Fibroblast of lung (primary cell): ENCODE results near the gene GRIN3B. TPM values are rescaled to one million over a fixed set of nuclear protein-coding genes. Genes with fewer than 3 reads are reported as not detected.
A peak's percentile ranks its signal among the peaks of the same experiment; 100 is the strongest.

Source experiments
- DNase-seq, 2 donors: peaks; one replicate each; pipeline versions ENCODE4 v3.0.0 to v3.0.0-alpha.2; 2010; ENCODE audit warnings: low read depth in 2 of 2
- H2AFZ ChIP-seq: 2 replicates; pipeline ENCODE4 v1.5.1; 2012; ENCODE audit warnings: low read length, control low read depth, inconsistent platforms
- H3K27ac ChIP-seq: 2 replicates; pipeline ENCODE4 v1.5.1; 2011; ENCODE audit warnings: low read length, control low read depth; ENCODE audit not compliant: insufficient read depth
- H3K27me3 ChIP-seq: 2 replicates; pipeline ENCODE4 v1.5.1; 2011; ENCODE audit warnings: mild to moderate bottlenecking, low read length; ENCODE audit not compliant: control insufficient read depth, insufficient read depth
- H3K36me3 ChIP-seq: 2 replicates; pipeline ENCODE4 v1.5.1; 2011; ENCODE audit warnings: low read length; ENCODE audit not compliant: control insufficient read depth, insufficient read depth
- H3K4me1 ChIP-seq: 2 replicates; pipeline ENCODE4 v1.5.1; 2011; ENCODE audit warnings: low read length; ENCODE audit not compliant: control insufficient read depth, insufficient read depth; ENCODE audit errors: extremely low read depth
- H3K4me2 ChIP-seq: 2 replicates; pipeline ENCODE4 v1.5.1; 2011; ENCODE audit warnings: low read length, control low read depth; ENCODE audit not compliant: insufficient read depth; ENCODE audit errors: extremely low read depth
- H3K4me3 ChIP-seq, 4 experiments: fragments of 200-600 bp in 1 of 4; sonication (generic) in 1 of 4; replicated peaks in 1 of 4; 2 replicates each; pipeline ENCODE4 v1.5.1; 2011 to 2016; ENCODE audit warnings: low read length in 4 of 4, low read depth in 3 of 4, mild to moderate bottlenecking in 3 of 4, control low read depth in 2 of 4, inconsistent platforms in 1 of 4, mixed read lengths in 1 of 4; ENCODE audit not compliant: insufficient read depth in 1 of 4; ENCODE audit errors: control extremely low read depth in 1 of 4
- H3K79me2 ChIP-seq: 2 replicates; pipeline ENCODE4 v1.5.1; 2012; ENCODE audit warnings: mild to moderate bottlenecking, low read length, inconsistent platforms; ENCODE audit not compliant: control insufficient read depth, insufficient read depth
- H3K9ac ChIP-seq: 2 replicates; pipeline ENCODE4 v1.5.1; 2011; ENCODE audit warnings: mild to moderate bottlenecking, low read length, control low read depth; ENCODE audit not compliant: insufficient read depth
- H3K9me3 ChIP-seq: 2 replicates; pipeline ENCODE4 v1.5.1; 2012; ENCODE audit warnings: low read depth, low read length; ENCODE audit not compliant: control insufficient read depth, insufficient read depth
- H4K20me1 ChIP-seq: 2 replicates; pipeline ENCODE4 v1.5.1; 2011; ENCODE audit warnings: low read length; ENCODE audit not compliant: control insufficient read depth, insufficient read depth; ENCODE audit errors: extremely low read depth
- CTCF ChIP-seq, 2 donors: IDR thresholded peaks in 1 of 2; conservative IDR thresholded peaks in 1 of 2; 1 replicate in 1 of 2; 2 replicates in 1 of 2; pipeline ENCODE4 v1.5.1; 2011 to 2012; ENCODE audit warnings: low read length in 2 of 2, control low read depth in 1 of 2, inconsistent platforms in 1 of 2, low read depth in 1 of 2, mild to moderate bottlenecking in 1 of 2
- EZH2 ChIP-seq: IDR thresholded peaks from 2 replicates; pipeline ENCODE4 v1.5.1; 2012; ENCODE audit warnings: low read length, control low read depth, mild to moderate bottlenecking; ENCODE audit errors: missing control alignments
- polyA plus RNA-seq, 2 donors: library from polyadenylated mRNA; depleted of rRNA in 1 of 2; stranded (reverse) in 1 of 2; unstranded in 1 of 2; fragments of >200 nt; gene quantifications; 2 replicates each; pipeline ENCODE4 v1.2.1, GENCODE V29; 2011 to 2012; ENCODE audit warnings: missing spikeins in 1 of 2
- total RNA-seq: library from RNA; depleted of rRNA; stranded (reverse); fragments of >200 nt; gene quantifications from 2 replicates; pipeline ENCODE4 v1.2.1, GENCODE V29; 2014

Gene GRIN3B
- total and polyA plus RNA-seq, 2 donors (not counting 1 experiment from before 2014, with no cell fraction given): 0.12 to 0.66 TPM

- Histone ChIP-seq H3K9me3 (no peaks in the 10 kb centered on the region), H4K20me1 (no peaks in the 10 kb centered on the region), H3K79me2 (peaks cover 7% of the 10 kb centered on the region), H3K4me1 (peaks cover 5% of the 10 kb centered on the region), H2AFZ (no peak overlapping the region), H3K36me3 (peaks cover 9% of the 10 kb centered on the region), H3K4me3 (no peak overlapping the region), H3K9ac (no peak overlapping the region), H3K4me2 (no peak overlapping the region), H3K27me3 (no peaks in the 10 kb centered on the region), H3K27ac (no peak overlapping the region)
- no peak for TF ChIP-seq CTCF (conservative IDR thresholded peaks at IDR 0.05 in 1 of 2, IDR thresholded peaks at IDR 0.05 in 1 of 2; ENCODE audit: low read depth in 1 of 2, low read length in 2 of 2)
- peak; percentile 9 to 70 for DNase-seq
Measured at GRCh38 chr19:958967-959855, 41.0 kb upstream of the GRIN3B start.

DNA sequence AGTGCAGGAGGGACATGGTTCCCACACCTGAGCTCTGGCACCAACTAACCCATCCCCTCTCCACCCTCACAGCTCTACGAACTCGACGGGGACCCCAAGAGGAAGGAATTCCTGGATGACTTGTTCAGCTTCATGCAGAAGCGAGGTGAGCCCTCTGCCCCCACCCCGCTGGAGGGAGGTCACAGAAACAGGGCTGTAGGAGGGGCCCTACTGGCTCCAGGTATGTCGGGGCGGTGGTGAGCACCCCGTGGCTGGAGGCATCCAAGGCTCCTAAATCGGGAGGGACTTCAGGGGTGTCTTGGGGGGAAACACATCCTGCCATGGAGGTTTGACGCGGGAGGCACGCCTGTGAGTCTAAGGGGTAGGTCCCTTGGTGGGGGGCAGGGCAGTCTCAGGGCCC lies 40.2 kb upstream of the GRIN3B start:
- Histone ChIP-seq H3K79me2 (peaks cover 5% of the 10 kb centered on the region), H3K27ac (no peak overlapping the region), H3K9ac (no peak overlapping the region), H3K4me3 (no peak overlapping the region), H3K9me3 (no peaks in the 10 kb centered on the region), H4K20me1 (no peaks in the 10 kb centered on the region), H3K36me3 (peaks cover 14% of the 10 kb centered on the region), H2AFZ (no peak overlapping the region), H3K4me2 (no peak overlapping the region), H3K4me1 (peaks cover 5% of the 10 kb centered on the region), H3K27me3 (no peaks in the 10 kb centered on the region)
- TF ChIP-seq CTCF (conservative IDR thresholded peaks at IDR 0.05 in 1 of 2, IDR thresholded peaks at IDR 0.05 in 1 of 2; ENCODE audit: low read depth in 1 of 2, low read length in 2 of 2) (no peak), EZH2 (no peak)
- DNase-seq: no peak

- DNase-seq: no peak
- Histone ChIP-seq H4K20me1 (no peaks in the 10 kb centered on the region), H3K36me3 (peaks cover 17% of the 10 kb centered on the region)
Measured at GRCh38 chr19:960601-960938, 39.6 kb upstream of the GRIN3B start.

More at GRCh38 chr19:960601-960938, 39.6 kb upstream of the GRIN3B start:
- Histone ChIP-seq H2AFZ (no peak overlapping the region), H3K9me3 (no peaks in the 10 kb centered on the region), H3K27ac (no peak overlapping the region), H3K4me1 (peaks cover 5% of the 10 kb centered on the region), H3K4me2 (no peak overlapping the region), H3K79me2 (peaks cover 2% of the 10 kb centered on the region), H3K4me3 (no peak overlapping the region), H3K27me3 (no peaks in the 10 kb centered on the region), H3K9ac (no peak overlapping the region)
- TF ChIP-seq CTCF (conservative IDR thresholded peaks at IDR 0.05 in 1 of 2, IDR thresholded peaks at IDR 0.05 in 1 of 2; ENCODE audit: low read depth in 1 of 2, low read length in 2 of 2) (no peak), EZH2 (no peak)
